Measurements from ENCODE around the gene PRDM16. TPM values are rescaled to one million over a fixed set of nuclear protein-coding genes. Genes with fewer than 3 reads are reported as not detected.

PRDM16 gene
- total and polyA plus RNA-seq, 2 of the 8 experiments (the other 6 are each of a cell fraction or from before 2014, with no cell fraction given), result 0.39 to 0.43 TPM

GRCh38 chr1:3216015-3216391 lies 147.0 kb downstream of the PRDM16 start:
- ChIA-PET CTCF (ENCODE audit: partially characterized antibody) (no interaction called here), POLR2A (ENCODE audit: partially characterized antibody) (no interaction called here)
- Histone ChIP-seq H2AFZ (ENCODE audit: low read length) (no peak overlapping the region), H3K9me3 (ENCODE audit: insufficient read depth in 2 of 2, low read depth in 1 of 2, low read length in 1 of 2) (no peaks in the 10 kb centered on the region), H3K79me1 (ENCODE audit: low read depth, low read length) (no peaks in the 10 kb centered on the region), H3K4me3 (ENCODE audit: extremely low read depth in 1 of 4, insufficient read depth in 2 of 4, low read depth in 3 of 4, low read length in 4 of 4) (no peak overlapping the region), H3K79me2 (ENCODE audit: control insufficient read depth in 1 of 2, insufficient read depth in 2 of 2, low read length in 2 of 2) (no peaks in the 10 kb centered on the region), H3K27ac (ENCODE audit: low read depth, low read length) (no peak overlapping the region), H4K5ac (ENCODE audit: insufficient read length, low read depth, low read length) (no peak overlapping the region), H2BK15ac (ENCODE audit: low read length) (no peak overlapping the region), H2AK5ac (ENCODE audit: low read depth, low read length) (no peak overlapping the region), H3K27me3 (replicated peaks in 1 of 4; ENCODE audit: control insufficient read depth in 3 of 4, extremely low read depth in 1 of 4, insufficient read depth in 3 of 4, low read length in 3 of 4) (no peaks in the 10 kb centered on the region), H3K4me1 (replicated peaks in 1 of 4; ENCODE audit: control insufficient read depth in 3 of 4, insufficient read depth in 4 of 4, low read length in 3 of 4) (no peaks in the 10 kb centered on the region; a peak in 1 of 7 replicates), H3K23ac (ENCODE audit: insufficient read length) (no peak overlapping the region), H4K20me1 (replicated peaks in 1 of 2; ENCODE audit: control insufficient read depth in 1 of 2, insufficient read depth in 2 of 2, low read length in 2 of 2) (peaks cover 0 to 2% of the 10 kb centered on the region in 2 experiments), H3K4ac (replicated peaks; ENCODE audit: insufficient read length, low read depth, low read length) (no peak overlapping the region), H4K91ac (replicated peaks; ENCODE audit: insufficient read length, low read length) (no peak overlapping the region), H3K18ac (ENCODE audit: extremely low read depth, low read length) (no peak overlapping the region), H2BK120ac (replicated peaks; ENCODE audit: low read depth, low read length) (no peak overlapping the region), H2BK20ac (ENCODE audit: low read length) (no peak overlapping the region), H4K8ac (ENCODE audit: extremely low read depth, insufficient read depth, low read length) (no peak overlapping the region), H3K56ac (replicated peaks; ENCODE audit: insufficient read length, low read depth, low read length) (no peak overlapping the region), H2BK5ac (ENCODE audit: low read depth, low read length) (no peak overlapping the region), H3K36me3 (ENCODE audit: control insufficient read depth in 2 of 4, insufficient read depth in 4 of 4, low read length in 3 of 4) (no peaks in the 10 kb centered on the region), H2BK12ac (ENCODE audit: low read depth, low read length) (no peak overlapping the region), H3K14ac (ENCODE audit: insufficient read length) (no peak overlapping the region), H3K4me2 (ENCODE audit: insufficient read depth in 1 of 2, low read depth in 2 of 2, low read length in 2 of 2) (no peak overlapping the region), H3K9ac (replicated peaks in 1 of 4; ENCODE audit: extremely low read depth in 1 of 4, low read depth in 3 of 4, low read length in 3 of 4) (no peak overlapping the region), H3K23me2 (ENCODE audit: low read depth, low read length) (no peaks in the 10 kb centered on the region)
- FAIRE-seq, result no peak
- DNase-seq (ENCODE audit: low read depth in 1 of 2, low spot score in 2 of 2), result no peak
- WGBS, 2 experiments (ENCODE audit: extremely low coverage in 1 of 2, insufficient coverage in 1 of 2, insufficient read length in 1 of 2, insufficient replicate concordance in 2 of 2, low coverage in 1 of 2, low lambda C conversion rate in 2 of 2, missing lambda C conversion rate in 1 of 2), result 91% methylated on average over 7 of the region's 7 CpGs; no CpG with 5 or more reads in 1 of the 2 experiments
- no peak for TF ChIP-seq PHF8 (conservative IDR thresholded peaks at IDR 0.05; ENCODE audit: low read depth, low read length)

Measured in H1 (cell line).